BLaER1 treated with 17β-estradiol and CSF1 and Interleukin-3, amounts not matched to agents 10 nM and 100 nM (cell line): Measurements from ENCODE around the gene ZNF519.
"Not testable (repeated sequence)": the region's sequence is repeated elsewhere in the genome, so short reads cannot be mapped to it uniquely, and the experiment has no call there.

Source experiments
- H3K27ac ChIP-seq, 11 experiments: shearing (Covaris generic); formaldehyde crosslinking; 2 replicates each; pipeline ENCODE4 v1.8.1; 2022
- H3K27me3 ChIP-seq, 11 experiments: shearing (Covaris generic); formaldehyde crosslinking; 2 replicates each; pipeline ENCODE4 v1.8.1; 2022
- H3K36me3 ChIP-seq, 11 experiments: shearing (Covaris generic); formaldehyde crosslinking; 2 replicates each; pipeline ENCODE4 v1.8.1; 2022
- H3K4me1 ChIP-seq, 10 experiments: shearing (Covaris generic); formaldehyde crosslinking; 2 replicates each; pipeline ENCODE4 v1.8.1; 2022
- H3K4me2 ChIP-seq, 11 experiments: shearing (Covaris generic); formaldehyde crosslinking; 2 replicates each; pipeline ENCODE4 v1.8.1; 2022
- H3K4me3 ChIP-seq, 10 experiments: shearing (Covaris generic); formaldehyde crosslinking; 2 replicates each; pipeline ENCODE4 v1.8.1; 2022
- H3K9ac ChIP-seq, 11 experiments: shearing (Covaris generic); formaldehyde crosslinking; 2 replicates each; pipeline ENCODE4 v1.8.1; 2022
- H3K9me3 ChIP-seq, 11 experiments: shearing (Covaris generic); formaldehyde crosslinking; replicated peaks in 1 of 11; 2 replicates each; pipeline ENCODE4 v1.8.1; 2022
- H4K20me1 ChIP-seq, 11 experiments: shearing (Covaris generic); formaldehyde crosslinking; 2 replicates each; pipeline ENCODE4 v1.8.1; 2022
- Cebpa-rat ChIP-seq, 11 experiments: shearing (Covaris generic); IDR thresholded peaks; 2 replicates each; pipeline ENCODE4 v1.8.1; 2022

Gene ZNF519

DNA sequence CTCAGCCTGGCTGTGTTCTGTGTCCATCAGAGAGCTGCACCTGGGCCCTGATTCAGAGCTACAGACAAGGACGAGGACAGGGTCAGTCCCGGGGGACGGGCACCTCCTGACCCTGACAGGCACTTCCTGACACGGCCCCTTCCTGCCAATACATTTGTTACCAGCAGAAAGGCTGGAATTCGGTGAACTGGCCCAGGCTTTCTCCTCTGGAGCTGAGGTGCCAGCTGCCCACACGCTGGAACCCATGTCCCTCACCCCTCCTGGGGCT lies 12.3 kb upstream of the ZNF519 start:
- TF ChIP-seq Cebpa-rat (IDR thresholded peaks at IDR 0.05): no peak
- no peak overlapping the region for H3K4me3 ChIP-seq

DNA sequence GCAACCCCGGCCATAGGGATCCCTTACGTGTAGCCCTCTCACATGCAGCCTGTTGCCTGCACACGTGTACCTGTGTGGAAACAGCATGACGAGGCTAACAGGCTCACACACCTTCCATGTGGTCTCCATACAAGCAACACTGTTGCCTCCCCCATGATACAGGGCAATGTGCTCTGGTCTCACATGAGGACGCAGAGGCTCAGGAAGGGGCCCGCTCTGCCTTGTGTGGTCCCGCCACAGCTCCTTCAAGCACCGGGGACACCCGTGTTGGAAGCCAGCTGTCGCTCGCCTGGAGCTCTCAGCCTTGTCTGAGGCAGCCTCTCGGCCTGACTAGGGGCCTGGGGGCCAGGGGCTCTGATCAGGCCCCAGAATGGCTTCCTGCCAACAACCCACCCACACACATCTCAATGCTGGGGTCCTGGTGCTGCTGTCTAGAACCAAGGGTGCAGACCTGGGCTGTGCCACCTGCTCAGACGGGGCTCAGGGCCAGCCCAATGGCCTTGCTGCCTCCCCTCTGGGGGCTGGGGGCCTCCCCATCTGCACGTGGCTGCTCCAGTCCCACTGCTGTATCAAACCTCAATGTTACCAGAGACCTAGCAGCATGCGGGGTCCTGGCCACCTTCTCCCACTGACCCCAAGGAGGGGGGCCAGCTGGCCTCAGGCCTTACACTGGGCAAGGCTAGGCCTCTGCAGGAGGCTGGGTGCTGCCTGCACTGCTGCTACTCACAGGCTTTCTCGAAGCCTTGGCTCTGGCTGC lies 11.8 kb upstream of the ZNF519 start:
- Histone ChIP-seq H3K4me1 (peaks cover 5 to 65% (median 57%) of the 10 kb centered on the region in 10 experiments; a peak in 18 of 20 replicates), H3K4me2 (peak overlapping the region in 7 of 11 experiments; percentile 22 to 55 (median 45); a peak in 10 of 22 replicates)
- H4K20me1 ChIP-seq, H3K9me3 ChIP-seq, H3K27ac ChIP-seq, H3K36me3 ChIP-seq, H3K27me3 ChIP-seq, H3K9ac ChIP-seq, H3K4me3 ChIP-seq: not testable (repeated sequence)

More for the DNA sequence above, 12.3 kb upstream of the ZNF519 start:
- Histone ChIP-seq H3K27ac (no peak overlapping the region), H3K4me1 (peaks cover 5 to 71% (median 54%) of the 10 kb centered on the region in 10 experiments; a peak in 18 of 20 replicates), H3K9me3 (no peaks in the 10 kb centered on the region), H3K4me2 (peak overlapping the region in 7 of 11 experiments; percentile 22 to 55 (median 45); a peak in 9 of 22 replicates), H4K20me1 (no peaks in the 10 kb centered on the region), H3K27me3 (no peaks in the 10 kb centered on the region), H3K36me3 (no peaks in the 10 kb centered on the region), H3K9ac (no peak overlapping the region)

- not testable (repeated sequence) for H3K27me3 ChIP-seq, H3K27ac ChIP-seq, H4K20me1 ChIP-seq, H3K9ac ChIP-seq, H3K4me3 ChIP-seq, H3K9me3 ChIP-seq, H3K36me3 ChIP-seq
- H3K4me1 ChIP-seq: peaks cover 5 to 59% (median 55%) of the 10 kb centered on the region in 10 experiments; a peak in 18 of 20 replicates
- peak overlapping the region in 8 of 11 experiments; percentile 5 to 55 (median 40); a peak in 13 of 22 replicates for H3K4me2 ChIP-seq
These were observed 11.2 kb upstream of the ZNF519 start for GRCh38 chr18:14143396-14143795.

DNA sequence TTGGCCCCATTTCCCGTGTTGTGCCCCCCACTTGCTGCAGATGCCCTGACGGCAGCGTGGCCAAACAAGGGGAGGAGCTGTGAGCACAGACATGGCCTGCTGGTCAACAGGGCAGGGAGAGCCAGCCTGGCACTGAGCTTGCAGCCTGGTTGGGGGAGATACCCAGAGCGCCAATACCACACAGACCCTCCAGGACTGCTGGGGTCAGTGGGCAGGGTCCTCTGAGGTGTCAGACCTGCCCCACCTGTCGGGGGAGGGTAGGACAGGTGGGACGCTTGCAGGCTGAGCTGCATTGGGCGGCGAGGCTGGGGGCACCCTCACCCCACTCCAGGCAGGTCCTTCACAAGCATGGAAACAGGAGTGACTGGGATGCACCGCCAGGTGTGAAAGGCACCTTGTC lies 9.9 kb upstream of the ZNF519 start:
- H3K36me3 ChIP-seq, H3K27ac ChIP-seq, H3K9ac ChIP-seq, H4K20me1 ChIP-seq, H3K27me3 ChIP-seq, H3K4me3 ChIP-seq, H3K9me3 ChIP-seq, H3K4me2 ChIP-seq: not testable (repeated sequence)
- H3K4me1 ChIP-seq: peaks cover 5 to 51% (median 45%) of the 10 kb centered on the region in 10 experiments; a peak in 18 of 20 replicates

DNA sequence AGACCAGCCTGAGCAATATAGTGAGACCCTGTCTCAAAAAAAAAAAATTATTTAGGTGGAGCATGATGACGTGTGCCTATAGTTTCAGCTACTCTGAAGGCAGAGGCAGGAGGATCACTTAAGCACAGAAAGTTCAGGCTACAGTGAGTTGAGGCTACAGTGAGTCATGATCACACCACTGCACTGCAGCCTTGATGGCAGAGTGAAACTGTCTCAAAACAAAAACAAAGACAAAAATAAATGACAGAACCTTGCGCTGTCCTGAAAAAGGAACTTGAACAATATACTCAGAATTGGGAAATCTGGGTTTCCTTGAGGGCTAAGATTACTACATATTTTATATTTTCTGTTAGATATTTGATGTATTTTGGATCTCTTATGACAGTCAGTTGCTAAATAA lies 7.3 kb upstream of the ZNF519 start:
- not testable (repeated sequence) for H3K27me3 ChIP-seq, H3K36me3 ChIP-seq, H3K9ac ChIP-seq, H3K9me3 ChIP-seq, H3K4me3 ChIP-seq, H4K20me1 ChIP-seq
- peak overlapping the region in 3 of 11 experiments; percentile 18 to 68 (median 31); a peak in 4 of 22 replicates for H3K4me2 ChIP-seq
- peak overlapping the region in 6 of 11 experiments; percentile 35 to 72 (median 52); a peak in 11 of 22 replicates for H3K27ac ChIP-seq
- peaks cover 5 to 26% (median 19%) of the 10 kb centered on the region in 10 experiments; a peak in 17 of 20 replicates for H3K4me1 ChIP-seq

DNA sequence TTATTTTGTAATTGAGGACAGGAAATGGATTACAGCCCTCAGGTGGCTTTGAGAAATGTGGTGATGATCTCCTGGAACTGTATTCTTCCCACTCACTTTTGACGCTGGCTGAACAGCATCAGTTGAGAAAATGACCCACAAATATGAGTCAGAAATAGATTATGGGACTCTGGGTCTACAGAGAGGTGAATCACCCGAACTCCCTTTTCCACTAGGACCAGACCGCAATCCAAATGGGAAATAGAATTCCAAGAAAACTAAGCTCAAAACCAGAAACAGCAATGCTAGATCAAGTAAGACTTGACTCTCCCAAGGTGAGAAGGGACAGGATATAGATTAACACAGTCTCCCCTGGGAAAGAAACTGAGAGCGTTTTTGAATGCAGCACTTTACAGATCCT lies 5.7 kb upstream of the ZNF519 start:
- not testable (repeated sequence) for H3K36me3 ChIP-seq, H3K9ac ChIP-seq, H3K9me3 ChIP-seq, H3K4me3 ChIP-seq, H3K27me3 ChIP-seq, H3K4me2 ChIP-seq, H4K20me1 ChIP-seq, H3K27ac ChIP-seq
- H3K4me1 ChIP-seq: peaks cover 3 to 16% (median 5%) of the 10 kb centered on the region in 10 experiments; a peak in 16 of 20 replicates

DNA sequence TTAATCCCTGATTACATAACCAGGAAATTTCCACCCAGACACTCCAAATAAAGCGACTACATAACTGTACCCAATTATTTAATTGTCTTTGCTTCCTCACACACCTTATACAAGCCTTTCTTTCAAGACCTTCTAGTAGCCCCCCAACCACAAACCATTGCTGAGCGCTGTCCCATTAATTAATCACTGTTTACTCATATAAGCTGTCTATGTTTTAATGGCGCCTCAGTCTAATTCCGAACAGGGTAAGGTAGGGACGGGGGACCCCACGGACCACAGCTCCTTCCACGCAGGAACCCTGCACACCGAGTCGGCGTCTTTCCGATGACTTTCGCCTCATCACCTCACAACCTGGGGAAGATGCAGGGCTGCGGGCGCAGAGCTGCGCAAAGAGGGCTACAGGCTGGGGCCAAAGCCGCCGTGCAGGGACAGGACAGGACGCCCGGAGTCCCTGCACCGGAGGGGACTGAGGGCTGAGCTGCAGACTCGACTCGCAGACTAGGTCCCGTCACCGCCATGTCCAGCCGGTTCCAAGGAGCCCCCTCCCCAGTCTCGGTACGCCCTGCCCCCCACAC lies 452 bp downstream of the ZNF519 start:
- peak overlapping the region in 9 of 11 experiments; percentile 65 to 85 (median 81); a peak in 18 of 22 replicates for H3K27ac ChIP-seq

GRCh38 chr18:14130804-14131203 lies 1.4 kb downstream of the ZNF519 start:
- peak overlapping the region; percentile 67 to 88 (median 78); a peak in 21 of 22 replicates for H3K4me2 ChIP-seq
- peaks cover 10 to 26% (median 16%) of the 10 kb centered on the region in 10 experiments; a peak in 19 of 20 replicates for H3K4me1 ChIP-seq
- H3K27ac ChIP-seq: peak overlapping the region in 4 of 11 experiments; percentile 79 to 85 (median 82); a peak in 1 of 22 replicates
- H3K4me3 ChIP-seq: peak overlapping the region in 9 of 10 experiments; percentile 71 to 80 (median 75); a peak in 16 of 20 replicates
- H3K36me3 ChIP-seq: peaks cover 0 to 36% (median 18%) of the 10 kb centered on the region in 11 experiments; a peak in 17 of 22 replicates
- not testable (repeated sequence) for H4K20me1 ChIP-seq, H3K9me3 ChIP-seq, H3K27me3 ChIP-seq
- peak overlapping the region in 10 of 11 experiments; percentile 75 to 87 (median 85); a peak in 16 of 22 replicates for H3K9ac ChIP-seq

More for the DNA sequence above, 452 bp downstream of the ZNF519 start:
- not testable (repeated sequence) for H4K20me1 ChIP-seq, H3K27me3 ChIP-seq, H3K9me3 ChIP-seq
- Histone ChIP-seq H3K4me2 (peak overlapping the region; percentile 67 to 88 (median 78)), H3K4me1 (peaks cover 7 to 19% (median 13%) of the 10 kb centered on the region in 10 experiments; a peak in 18 of 20 replicates), H3K36me3 (peaks cover 0 to 30% (median 18%) of the 10 kb centered on the region in 11 experiments; a peak in 17 of 22 replicates), H3K4me3 (peak overlapping the region; percentile 69 to 80 (median 74)), H3K9ac (peak overlapping the region; percentile 75 to 87 (median 85))

- H3K27ac ChIP-seq: no peak overlapping the region
- no peak overlapping the region for H3K4me3 ChIP-seq
- peaks cover 0 to 13% (median 0%) of the 10 kb centered on the region in 10 experiments; a peak in 6 of 20 replicates for H3K4me1 ChIP-seq
- H3K36me3 ChIP-seq: peaks cover 3 to 91% (median 69%) of the 10 kb centered on the region in 11 experiments; a peak in 21 of 22 replicates
- H3K27me3 ChIP-seq: no peaks in the 10 kb centered on the region
- no peak for TF ChIP-seq Cebpa-rat (IDR thresholded peaks at IDR 0.05)
- no peak overlapping the region for H3K4me2 ChIP-seq
- peaks cover 0 to 53% (median 46%) of the 10 kb centered on the region in 11 experiments; a peak in 16 of 22 replicates for H3K9me3 ChIP-seq
- no peak overlapping the region for H3K9ac ChIP-seq
- peaks cover 0 to 10% (median 4%) of the 10 kb centered on the region in 11 experiments; a peak in 6 of 22 replicates for H4K20me1 ChIP-seq
These were observed 7.5 kb downstream of the ZNF519 start for GRCh38 chr18:14124689-14125088.
